Stimulated activated CD4-positive, alpha-beta T cell treated with anti-CD3 and anti-CD28 coated beads, Interleukin-12 subunit alpha, Interleukin-12 subunit beta, amount 100 ng/mL, for 4 hours (primary cell): ENCODE data around the gene CWC15.

ENCODE experiments used
- DNase-seq: peaks from one replicate; pipeline ENCODE4 v3.0.0-alpha.2; 2020

Gene CWC15

DNA sequence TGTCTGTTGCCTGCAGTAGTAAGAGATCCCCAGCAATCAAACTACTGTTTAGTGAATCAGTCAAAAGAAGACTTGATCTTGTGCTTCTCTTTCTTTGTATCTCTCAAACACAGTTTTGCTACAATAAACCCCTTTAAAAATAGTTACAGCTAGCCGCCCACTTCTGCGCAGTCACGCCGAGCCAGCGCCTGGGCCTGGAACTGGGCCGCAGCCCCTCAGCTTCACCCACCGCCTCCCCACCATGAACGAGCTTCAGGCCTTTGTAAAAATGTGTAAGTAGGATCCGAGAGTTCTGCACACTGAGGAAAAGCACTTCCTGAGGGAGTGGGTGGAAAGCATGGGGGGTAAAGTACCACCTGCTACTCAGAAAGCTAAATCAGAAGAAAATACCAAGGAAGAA lies 60.5 kb downstream of the CWC15 start:
- no peak for DNase-seq
